ENCODE data around the gene PDE10A.

DNA sequence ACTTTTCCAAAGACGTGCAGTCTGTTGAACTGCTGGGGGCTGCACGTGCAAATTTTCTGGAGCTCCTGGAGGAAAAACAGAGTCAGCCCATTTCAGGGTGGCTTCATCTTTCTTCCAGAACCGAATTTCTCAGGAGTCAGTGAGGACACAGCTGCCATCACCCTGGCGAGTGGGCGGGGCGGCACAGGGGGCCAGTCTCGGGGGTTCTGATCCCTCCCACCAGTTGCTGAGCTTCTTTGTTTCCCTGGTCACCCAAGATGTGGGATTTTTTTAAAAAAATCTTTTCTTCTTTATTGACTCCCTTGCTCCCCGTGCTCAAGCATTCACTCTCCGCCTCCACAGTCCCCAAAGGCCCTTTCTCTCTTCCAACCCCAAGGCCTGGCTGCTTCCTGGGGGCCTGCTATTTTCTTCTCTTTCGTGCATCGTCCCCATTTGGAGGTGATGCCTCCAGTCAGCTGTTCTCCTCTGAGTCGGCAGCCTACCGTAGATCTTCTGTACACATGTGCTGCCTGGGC lies 362.6 kb downstream of the PDE10A start:
- TF ChIP-seq, protein P1, sequence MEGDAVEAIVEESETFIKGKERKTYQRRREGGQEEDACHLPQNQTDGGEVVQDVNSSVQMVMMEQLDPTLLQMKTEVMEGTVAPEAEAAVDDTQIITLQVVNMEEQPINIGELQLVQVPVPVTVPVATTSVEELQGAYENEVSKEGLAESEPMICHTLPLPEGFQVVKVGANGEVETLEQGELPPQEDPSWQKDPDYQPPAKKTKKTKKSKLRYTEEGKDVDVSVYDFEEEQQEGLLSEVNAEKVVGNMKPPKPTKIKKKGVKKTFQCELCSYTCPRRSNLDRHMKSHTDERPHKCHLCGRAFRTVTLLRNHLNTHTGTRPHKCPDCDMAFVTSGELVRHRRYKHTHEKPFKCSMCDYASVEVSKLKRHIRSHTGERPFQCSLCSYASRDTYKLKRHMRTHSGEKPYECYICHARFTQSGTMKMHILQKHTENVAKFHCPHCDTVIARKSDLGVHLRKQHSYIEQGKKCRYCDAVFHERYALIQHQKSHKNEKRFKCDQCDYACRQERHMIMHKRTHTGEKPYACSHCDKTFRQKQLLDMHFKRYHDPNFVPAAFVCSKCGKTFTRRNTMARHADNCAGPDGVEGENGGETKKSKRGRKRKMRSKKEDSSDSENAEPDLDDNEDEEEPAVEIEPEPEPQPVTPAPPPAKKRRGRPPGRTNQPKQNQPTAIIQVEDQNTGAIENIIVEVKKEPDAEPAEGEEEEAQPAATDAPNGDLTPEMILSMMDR (IDR thresholded peaks at IDR 0.05; ENCODE audit: borderline replicate concordance, extremely low read depth, low read length, poor library complexity, severe bottlenecking) = no peak
- TF ChIP-seq EZH2 (IDR thresholded peaks at IDR 0.05; ENCODE audit: borderline replicate concordance, low read depth, low read length, severe bottlenecking) = no peak

Data from DND-41 (cell line).